Activated T-helper 2 cell treated with anti-CD3 and anti-CD28 coated beads, Interferon-gamma antibody, Interleukin-2, Interleukin-4, amounts not matched to agents 10 μg/mL and 5 μg/mL and 100 μg/mL, durations not matched to agents 14 hours and 24 hours and 36 hours (primary cell): ENCODE data around the gene ERCC3. TPM values are rescaled to one million over a fixed set of nuclear protein-coding genes. Genes with fewer than 3 reads are reported as not detected.
A peak's percentile ranks its signal among the peaks of the same experiment; 100 is the strongest.

Source experiments
- DNase-seq: peaks from one replicate; pipeline ENCODE4 v3.0.0; 2021; ENCODE audit warnings: low spot score
- H3K27ac Mint-ChIP-seq: one replicate; pipeline ENCODE4 v1.8.0; 2021; ENCODE audit warnings: mixed read lengths
- H3K27me3 Mint-ChIP-seq: one replicate; pipeline ENCODE4 v1.8.0; 2021; ENCODE audit warnings: low read depth, mixed read lengths
- H3K36me3 Mint-ChIP-seq: one replicate; pipeline ENCODE4 v1.8.0; 2021; ENCODE audit warnings: low read depth, mixed read lengths
- H3K4me1 Mint-ChIP-seq: one replicate; pipeline ENCODE4 v1.8.0; 2021; ENCODE audit warnings: low read depth, mixed read lengths
- H3K4me3 Mint-ChIP-seq: one replicate; pipeline ENCODE4 v1.8.0; 2021; ENCODE audit warnings: low read depth, mild to moderate bottlenecking, moderate library complexity, mixed read lengths
- H3K9me3 Mint-ChIP-seq: one replicate; pipeline ENCODE4 v1.8.0; 2021; ENCODE audit warnings: mixed read lengths
- intact Hi-C: fragments of 100-400 bp; cut with micrococcal nuclease; formaldehyde crosslinking; loops from one replicate; pipeline ENCODE4 v1.15.1; 2023
- total RNA-seq: library from RNA; stranded (reverse); gene quantifications from 2 replicates; pipeline ENCODE4 v1.2.3, GENCODE V29; 2022

ERCC3 gene
- total RNA-seq, 1 donor from 2014 or later, result 58.0 TPM

GRCh38 chr2:127310980-127311379 is 17.0 kb upstream of the ERCC3 start:
- Mint-ChIP-seq H3K27ac (no peak overlapping the region), H3K27me3 (no peaks in the 10 kb centered on the region), H3K4me3 (no peak overlapping the region), H3K9me3 (no peaks in the 10 kb centered on the region), H3K4me1 (no peaks in the 10 kb centered on the region), H3K36me3 (peaks cover 65% of the 10 kb centered on the region)
- intact Hi-C loops, result no loop called here
- DNase-seq, result no peak

- Mint-ChIP-seq H3K36me3 (peaks cover 54% of the 10 kb centered on the region), H3K27ac (no peak overlapping the region), H3K4me1 (no peaks in the 10 kb centered on the region), H3K9me3 (no peaks in the 10 kb centered on the region), H3K4me3 (no peak overlapping the region), H3K27me3 (no peaks in the 10 kb centered on the region)
- no peak for DNase-seq
- intact Hi-C loops, result no loop called here
These were observed 15.5 kb upstream of the ERCC3 start for GRCh38 chr2:127309468-127309867.

- H3K36me3 Mint-ChIP-seq, result peaks cover 46% of the 10 kb centered on the region
- no peaks in the 10 kb centered on the region for H3K9me3 Mint-ChIP-seq
- no peak overlapping the region for H3K4me3 Mint-ChIP-seq
- H3K4me1 Mint-ChIP-seq, result no peaks in the 10 kb centered on the region
- intact Hi-C loops, result no loop called here
- DNase-seq, result no peak
- H3K27ac Mint-ChIP-seq, result no peak overlapping the region
- H3K27me3 Mint-ChIP-seq, result no peaks in the 10 kb centered on the region
These were observed 14.7 kb upstream of the ERCC3 start for GRCh38 chr2:127308586-127309138.

DNA sequence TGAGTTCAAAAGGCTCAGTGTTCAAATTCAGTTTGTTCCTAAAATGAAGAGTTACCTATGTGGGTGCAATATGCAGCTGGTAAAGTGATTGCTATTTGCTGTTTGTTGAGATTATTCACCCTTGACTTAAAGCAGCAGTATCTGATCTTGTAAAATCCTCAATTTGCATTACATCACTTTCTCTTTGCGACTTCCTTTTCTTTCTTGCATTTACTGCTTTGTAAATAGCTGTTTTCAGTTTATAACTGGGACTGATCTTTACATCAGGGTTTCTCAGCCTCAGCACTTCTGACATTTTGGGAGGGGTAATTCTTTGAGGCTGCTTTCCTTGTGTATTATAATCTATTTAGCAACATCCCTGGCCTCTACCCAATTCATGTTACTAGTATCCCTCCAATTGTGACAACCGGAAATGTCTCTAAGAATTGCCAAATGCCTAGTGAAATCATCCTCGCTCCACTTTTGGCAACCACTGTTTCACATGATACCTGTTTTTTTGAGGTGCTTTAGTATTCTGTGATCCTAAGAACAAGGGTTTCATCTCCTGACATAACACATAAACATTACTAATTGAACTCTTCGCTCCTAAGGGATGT is 12.1 kb upstream of the ERCC3 start:
- peaks cover 32% of the 10 kb centered on the region for H3K36me3 Mint-ChIP-seq
- no peaks in the 10 kb centered on the region for H3K9me3 Mint-ChIP-seq
- H3K4me3 Mint-ChIP-seq, result no peak overlapping the region
- intact Hi-C loops, result no loop called here
- DNase-seq, result no peak
- no peaks in the 10 kb centered on the region for H3K4me1 Mint-ChIP-seq
- no peaks in the 10 kb centered on the region for H3K27me3 Mint-ChIP-seq
- H3K27ac Mint-ChIP-seq, result no peak overlapping the region

- intact Hi-C loops, result no loop called here
- H3K27ac Mint-ChIP-seq, result no peak overlapping the region
These were observed 8.2 kb upstream of the ERCC3 start for GRCh38 chr2:127302168-127302567.

GRCh38 chr2:127293386-127293747 is 577 bp downstream of the ERCC3 start:
- intact Hi-C loops, result loop anchor here (10.0 kb wide), 1 partner anchor 209 kb away; no protein-coding TSS in a partner anchor
- Mint-ChIP-seq H3K27me3 (no peaks in the 10 kb centered on the region), H3K4me1 (peaks cover 18% of the 10 kb centered on the region), H3K36me3 (peaks cover 50% of the 10 kb centered on the region), H3K9me3 (no peaks in the 10 kb centered on the region), H3K4me3 (peak overlapping the region; percentile 100), H3K27ac (peak overlapping the region; percentile 99)
- no peak for DNase-seq

More at GRCh38 chr2:127302168-127302567, 8.2 kb upstream of the ERCC3 start:
- Mint-ChIP-seq H3K27me3 (no peaks in the 10 kb centered on the region), H3K4me1 (no peaks in the 10 kb centered on the region), H3K36me3 (peaks cover 16% of the 10 kb centered on the region), H3K9me3 (no peaks in the 10 kb centered on the region), H3K4me3 (no peak overlapping the region)
- no peak for DNase-seq

DNA sequence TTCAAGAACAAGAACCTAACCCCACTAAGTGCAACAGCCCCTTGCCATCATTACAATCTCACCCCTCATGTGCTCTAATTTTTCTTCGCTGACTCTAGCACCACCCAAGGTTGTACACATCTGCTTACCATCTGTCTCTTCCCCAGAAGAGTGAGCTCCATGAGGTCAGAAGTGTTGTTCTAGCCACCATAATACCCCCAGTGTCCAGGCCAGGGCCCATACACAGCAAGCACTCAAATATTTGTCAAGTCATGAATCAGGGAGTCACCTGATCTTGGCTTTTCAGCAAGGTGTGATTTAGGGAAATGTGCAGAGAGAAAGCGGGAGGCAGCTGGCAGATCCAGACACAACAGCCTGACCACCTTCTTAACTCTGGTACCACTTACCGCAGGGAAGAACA is 5.7 kb downstream of the ERCC3 start:
- intact Hi-C loops, result no loop called here
- Mint-ChIP-seq H3K27ac (no peak overlapping the region), H3K4me1 (peaks cover 11% of the 10 kb centered on the region), H3K9me3 (peaks cover 9% of the 10 kb centered on the region), H3K4me3 (no peak overlapping the region), H3K27me3 (no peaks in the 10 kb centered on the region), H3K36me3 (peaks cover 95% of the 10 kb centered on the region)
- no peak for DNase-seq

DNA sequence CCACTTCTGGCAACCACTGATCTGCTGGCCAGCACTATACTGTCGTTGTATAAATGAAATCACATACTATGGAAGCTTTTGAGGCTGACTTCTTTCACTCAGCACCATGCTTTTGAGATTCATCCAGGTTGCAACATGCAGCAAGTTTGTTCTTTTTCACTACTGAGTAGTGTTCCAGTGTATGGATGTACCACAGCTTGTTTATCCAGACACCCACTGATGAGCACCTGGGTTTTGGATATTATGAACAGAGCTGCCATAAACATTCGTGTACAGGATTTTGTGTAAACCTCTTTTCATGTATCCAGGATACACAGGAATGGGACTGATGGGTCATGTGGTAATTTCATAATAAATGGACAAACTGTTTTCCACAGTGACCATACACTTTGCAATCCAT is 10.7 kb downstream of the ERCC3 start:
- intact Hi-C loops, result no loop called here
- Mint-ChIP-seq H3K4me3 (no peak overlapping the region), H3K4me1 (peaks cover 13% of the 10 kb centered on the region), H3K27ac (no peak overlapping the region), H3K36me3 (peaks cover 100% of the 10 kb centered on the region), H3K27me3 (no peaks in the 10 kb centered on the region), H3K9me3 (peaks cover 9% of the 10 kb centered on the region)
- DNase-seq, result no peak

GRCh38 chr2:127280693-127281092 is 13.3 kb downstream of the ERCC3 start:
- Mint-ChIP-seq H3K4me3 (no peak overlapping the region), H3K27ac (no peak overlapping the region), H3K4me1 (peaks cover 22% of the 10 kb centered on the region), H3K9me3 (peaks cover 9% of the 10 kb centered on the region), H3K36me3 (peaks cover 100% of the 10 kb centered on the region), H3K27me3 (no peaks in the 10 kb centered on the region)
- intact Hi-C loops, result no loop called here
- DNase-seq, result no peak

- H3K4me1 Mint-ChIP-seq, result peaks cover 22% of the 10 kb centered on the region
- H3K27ac Mint-ChIP-seq, result no peak overlapping the region
- no peak overlapping the region for H3K4me3 Mint-ChIP-seq
- H3K36me3 Mint-ChIP-seq, result peaks cover 100% of the 10 kb centered on the region
- peaks cover 9% of the 10 kb centered on the region for H3K9me3 Mint-ChIP-seq
- intact Hi-C loops, result no loop called here
- no peak for DNase-seq
- H3K27me3 Mint-ChIP-seq, result no peaks in the 10 kb centered on the region
These were observed 14.2 kb downstream of the ERCC3 start for GRCh38 chr2:127279781-127280180.

- Mint-ChIP-seq H3K4me1 (peaks cover 21% of the 10 kb centered on the region), H3K9me3 (peaks cover 5% of the 10 kb centered on the region), H3K36me3 (peaks cover 95% of the 10 kb centered on the region), H3K27ac (no peak overlapping the region), H3K27me3 (no peaks in the 10 kb centered on the region), H3K4me3 (no peak overlapping the region)
- no peak for DNase-seq
- intact Hi-C loops, result no loop called here
These were observed 15.0 kb downstream of the ERCC3 start for GRCh38 chr2:127278959-127279358.

DNA sequence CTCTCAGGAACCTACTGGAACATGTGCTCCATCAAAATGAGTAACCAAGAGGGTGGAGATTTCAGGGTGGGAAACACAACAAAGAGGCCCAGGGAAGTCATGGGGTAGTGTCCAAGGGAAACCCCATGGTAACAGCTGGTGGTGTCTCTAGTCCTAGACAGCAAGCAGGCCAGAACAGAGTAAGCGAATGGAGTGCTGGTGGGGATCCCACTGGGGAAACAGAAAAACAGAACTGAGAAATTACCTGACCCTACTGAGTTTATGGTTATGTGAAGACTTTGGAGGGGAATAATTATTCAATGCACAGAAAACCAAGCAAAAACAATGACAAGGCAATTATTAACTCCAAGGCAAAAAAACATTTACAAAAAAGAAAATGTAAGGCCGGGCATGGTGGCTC is 16.9 kb downstream of the ERCC3 start:
- Mint-ChIP-seq H3K27me3 (no peaks in the 10 kb centered on the region), H3K27ac (peak overlapping the region; percentile 77), H3K9me3 (no peaks in the 10 kb centered on the region), H3K36me3 (peaks cover 94% of the 10 kb centered on the region), H3K4me1 (peaks cover 15% of the 10 kb centered on the region), H3K4me3 (no peak overlapping the region)
- DNase-seq, result no peak
- intact Hi-C loops, result no loop called here

DNA sequence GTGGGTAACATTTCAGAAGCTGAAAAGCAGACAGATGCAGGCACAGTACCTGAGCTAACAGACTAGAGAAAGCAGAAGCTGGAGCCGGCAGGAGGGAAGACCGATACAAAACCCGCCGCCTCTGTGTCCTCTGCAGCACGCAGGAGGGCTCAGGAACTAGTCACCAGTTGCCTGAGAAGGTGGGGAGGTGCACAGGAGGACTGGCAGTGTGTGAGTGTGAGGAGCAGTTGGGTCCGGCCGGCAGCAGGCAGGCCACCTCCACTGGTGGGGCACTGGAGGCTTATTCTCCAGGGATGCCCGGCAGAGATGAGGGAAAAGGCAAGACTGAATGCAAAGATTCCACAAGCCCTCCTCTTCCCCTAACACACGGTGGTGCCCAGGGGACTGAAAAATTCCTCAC is 18.2 kb downstream of the ERCC3 start:
- Mint-ChIP-seq H3K27ac (peak overlapping the region; percentile 77), H3K27me3 (no peaks in the 10 kb centered on the region), H3K9me3 (no peaks in the 10 kb centered on the region), H3K4me3 (no peak overlapping the region), H3K36me3 (peaks cover 91% of the 10 kb centered on the region), H3K4me1 (peaks cover 11% of the 10 kb centered on the region)
- no peak for DNase-seq
- intact Hi-C loops, result no loop called here
